ENCODE results near the gene GNE. TPM values are rescaled to one million over a fixed set of nuclear protein-coding genes. Genes with fewer than 3 reads are reported as not detected.
A peak's percentile ranks its signal among the peaks of the same experiment; 100 is the strongest.
"Not testable (repeated sequence)": the region's sequence is repeated elsewhere in the genome, so short reads cannot be mapped to it uniquely, and the experiment has no call there.

The GNE gene
- total RNA-seq = 23.4 and 23.9 TPM in 2 replicates

DNA sequence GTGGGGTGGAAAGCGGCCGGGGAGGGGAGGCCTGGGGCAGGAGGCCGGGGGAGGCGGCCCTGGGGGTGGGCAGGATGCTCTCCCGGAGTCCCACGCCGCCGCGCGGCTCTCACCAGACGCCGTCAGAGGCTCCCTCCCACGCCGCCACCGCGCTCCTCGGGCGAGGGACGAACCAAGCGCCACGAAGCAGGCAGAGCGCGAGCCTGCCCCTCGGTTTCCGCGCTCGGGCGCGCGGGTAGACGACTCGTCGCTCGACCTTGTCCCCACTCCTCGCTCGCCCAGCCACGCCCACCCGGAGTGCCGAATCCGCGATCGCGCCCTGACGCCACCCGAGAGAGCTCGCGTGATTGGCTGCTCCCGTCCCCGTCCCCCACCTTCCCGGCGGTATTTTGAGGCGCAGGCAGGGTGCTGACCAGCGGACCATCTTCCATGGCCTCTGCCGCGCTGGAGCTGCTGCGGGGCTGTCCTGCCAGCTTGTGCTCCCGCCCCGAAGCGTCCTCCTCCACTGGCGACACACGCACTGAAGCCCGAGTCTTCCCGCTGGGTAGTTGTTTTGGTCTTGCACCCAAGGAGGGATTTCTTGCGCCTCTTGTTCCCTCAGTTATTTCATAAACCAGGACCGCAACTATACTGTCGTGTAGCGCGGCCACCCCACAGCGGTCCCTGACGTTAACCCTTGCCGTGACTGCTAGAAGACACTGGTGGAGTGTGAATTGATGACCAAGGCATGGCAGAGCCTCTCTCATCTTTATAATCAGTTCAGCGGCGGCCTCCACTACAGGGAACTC lies at the start of gene GNE:
TSS of gene GNE (minus strand) at position 241 of the 788 bp plus-strand sequence. CDS start 9,093 bp downstream, outside the sequence.
- TF ChIP-seq CTCF (conservative IDR thresholded peaks at IDR 0.05; ENCODE audit: low read depth, low read length) = no peak
- peak within 1 kb of the TSS; percentile 83 for H3K4me3 ChIP-seq (ENCODE audit: low read depth, low read length)
- DNase-seq (ENCODE audit: low read depth) = peak; percentile 45

- DNase-seq (ENCODE audit: low read depth) = no peak
- no peak overlapping the region for H3K4me3 ChIP-seq (ENCODE audit: low read depth, low read length)
- TF ChIP-seq CTCF (conservative IDR thresholded peaks at IDR 0.05; ENCODE audit: low read depth, low read length) = no peak
Observed at GRCh38 chr9:36306471-36307306, 48.4 kb upstream of the GNE start.

DNA sequence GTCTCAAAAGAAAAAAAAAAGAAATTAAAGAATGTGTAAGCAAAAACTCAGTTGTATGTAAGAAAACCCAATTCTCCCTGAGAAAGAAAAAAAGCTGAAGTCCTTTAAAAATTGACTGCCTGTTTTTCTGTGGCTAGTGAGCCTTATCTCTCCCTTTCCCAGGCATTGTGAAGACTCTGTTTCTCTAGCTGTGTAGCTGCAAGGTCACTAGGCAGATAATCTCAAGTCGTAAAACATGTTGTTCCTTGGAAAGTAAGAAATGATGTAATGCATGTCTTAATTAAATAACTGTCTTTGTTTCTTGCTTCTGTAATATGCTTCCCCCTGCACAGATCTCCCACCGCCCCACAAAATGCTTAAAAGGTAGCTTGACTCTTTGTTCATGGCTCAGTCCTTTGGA lies 46.1 kb upstream of the GNE start:
- not testable (repeated sequence) for DNase-seq (ENCODE audit: low read depth); H3K4me3 ChIP-seq (ENCODE audit: low read depth, low read length)

DNA sequence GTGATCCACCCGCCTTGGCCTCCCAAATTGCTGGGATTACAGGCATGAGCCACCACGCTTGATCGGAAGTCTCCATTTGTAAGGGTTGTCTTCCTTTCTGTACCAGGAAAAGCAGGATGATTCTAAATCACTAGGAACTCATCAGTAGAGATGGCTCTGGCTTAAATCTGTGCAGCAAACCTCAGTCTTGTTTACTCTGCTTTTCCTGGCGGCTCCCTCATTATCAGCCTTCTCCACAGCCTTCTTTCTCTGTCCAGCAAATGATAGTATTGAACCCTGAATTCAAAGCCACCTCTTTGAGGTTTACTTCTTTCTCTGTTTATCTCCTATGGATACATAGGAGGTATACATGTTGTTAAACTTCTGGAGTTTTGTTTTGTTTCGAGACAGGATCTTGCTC lies 43.0 kb upstream of the GNE start:
- no peak for DNase-seq (ENCODE audit: low read depth)
- no peak for TF ChIP-seq CTCF (conservative IDR thresholded peaks at IDR 0.05; ENCODE audit: low read depth, low read length)
- H3K4me3 ChIP-seq (ENCODE audit: low read depth, low read length) = no peak overlapping the region

GRCh38 chr9:36298566-36298965 lies 40.3 kb upstream of the GNE start:
- no peak overlapping the region for H3K4me3 ChIP-seq (ENCODE audit: low read depth, low read length)
- no peak for TF ChIP-seq CTCF (conservative IDR thresholded peaks at IDR 0.05; ENCODE audit: low read depth, low read length)
- no peak for DNase-seq (ENCODE audit: low read depth)

GRCh38 chr9:36297798-36298197 lies 39.5 kb upstream of the GNE start:
- no peak overlapping the region for H3K4me3 ChIP-seq (ENCODE audit: low read depth, low read length)
- no peak for DNase-seq (ENCODE audit: low read depth)
- no peak for TF ChIP-seq CTCF (conservative IDR thresholded peaks at IDR 0.05; ENCODE audit: low read depth, low read length)

DNA sequence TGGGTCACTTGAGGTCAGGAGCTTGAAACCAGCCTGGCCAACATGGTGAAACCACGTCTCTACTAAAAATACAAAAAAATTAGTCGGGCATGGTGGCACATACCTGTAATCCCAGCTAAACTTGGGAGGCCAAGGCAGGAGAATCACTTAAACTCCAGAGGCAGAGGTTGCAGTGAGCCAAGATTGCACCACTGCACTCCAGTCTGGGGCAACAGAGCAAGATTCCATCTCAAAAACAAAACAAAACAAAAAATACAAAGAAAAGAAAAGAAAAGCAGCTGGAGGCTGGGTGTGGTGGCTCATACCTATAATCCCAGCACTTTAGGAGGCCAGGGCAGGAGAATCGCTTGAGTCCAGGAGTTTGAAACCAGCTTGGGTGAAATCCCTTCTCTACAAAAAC lies 36.7 kb upstream of the GNE start:
- not testable (repeated sequence) for H3K4me3 ChIP-seq (ENCODE audit: low read depth, low read length); DNase-seq (ENCODE audit: low read depth)

Data from epithelial cell of proximal tubule (primary cell).